ENCODE measurements around the gene NR2F1-AS1.

Gene NR2F1-AS1

DNA sequence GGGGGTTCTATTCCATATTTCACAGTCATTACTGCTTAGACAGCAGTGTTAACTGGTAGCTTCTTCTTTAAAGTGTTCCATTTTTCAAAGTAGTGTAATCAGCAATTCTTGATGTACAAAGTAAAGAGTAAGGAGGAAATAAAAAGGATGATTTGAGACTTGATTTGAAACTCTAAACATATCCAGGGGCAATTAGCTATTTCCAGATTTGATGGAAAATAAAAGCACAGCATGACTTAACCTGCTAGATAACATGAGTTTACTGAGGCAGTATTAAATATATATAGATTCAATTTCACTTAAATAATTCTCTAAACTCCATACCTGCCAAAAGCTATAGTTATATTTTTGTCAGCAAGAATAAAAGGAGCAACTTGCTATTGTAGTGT is 31.8 kb upstream of the NR2F1-AS1 start:
- TF ChIP-seq CTCF (conservative IDR thresholded peaks at IDR 0.05) = no peak
- H3K27ac ChIP-seq = no peak overlapping the region

GRCh38 chr5:93611976-93612854 is 31.2 kb upstream of the NR2F1-AS1 start:
- no peak for TF ChIP-seq CTCF (conservative IDR thresholded peaks at IDR 0.05)
- H3K27ac ChIP-seq = no peak overlapping the region

- no peak overlapping the region for H3K27ac ChIP-seq
- TF ChIP-seq CTCF (conservative IDR thresholded peaks at IDR 0.05) = no peak
Measured at GRCh38 chr5:93611273-93611975, 30.4 kb upstream of the NR2F1-AS1 start.

- no peak for TF ChIP-seq CTCF (conservative IDR thresholded peaks at IDR 0.05)
- H3K27ac ChIP-seq = no peak overlapping the region
Measured at GRCh38 chr5:93610581-93611272, 29.7 kb upstream of the NR2F1-AS1 start.

GRCh38 chr5:93609762-93610161 is 28.7 kb upstream of the NR2F1-AS1 start:
- no peak for TF ChIP-seq CTCF (conservative IDR thresholded peaks at IDR 0.05)
- no peak overlapping the region for H3K27ac ChIP-seq

DNA sequence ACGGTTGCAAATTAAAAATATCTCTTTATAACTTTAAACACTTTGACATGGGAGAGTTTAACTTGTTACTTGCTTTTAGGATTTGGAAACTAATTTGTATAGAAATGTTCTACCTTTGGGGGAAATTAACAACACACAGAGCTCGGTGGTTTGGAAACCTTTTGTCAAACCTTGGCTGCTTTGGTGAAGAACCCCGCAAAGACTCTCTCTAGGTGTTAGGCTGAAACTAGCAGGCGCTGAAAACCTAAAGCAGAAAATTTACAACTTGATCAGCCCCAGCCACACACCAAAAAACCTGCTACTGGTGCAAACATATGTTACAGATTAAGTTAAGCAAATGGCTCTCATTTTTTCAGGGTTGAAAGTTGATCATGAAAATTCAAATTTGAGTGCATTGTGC is 27.8 kb upstream of the NR2F1-AS1 start:
- H3K27ac ChIP-seq = no peak overlapping the region
- no peak for TF ChIP-seq CTCF (conservative IDR thresholded peaks at IDR 0.05)
